GM12878 (cell line): Measurements from ENCODE around the gene TADA1. TPM values are rescaled to one million over a fixed set of nuclear protein-coding genes. Genes with fewer than 3 reads are reported as not detected.
A peak's percentile ranks its signal among the peaks of the same experiment; 100 is the strongest.
"Not testable (repeated sequence)": the region's sequence is repeated elsewhere in the genome, so short reads cannot be mapped to it uniquely, and the experiment has no call there.

Experiments
- ATAC-seq: fragments of 200-7000 bp; cut with Tn5 transposase; 3 replicates; pipeline ENCODE4 v1.9.1; 2020; ENCODE audit warnings: mild to moderate bottlenecking, moderate library complexity
- BruUV-seq: library from RNA; stranded (reverse); fragments of 400-500 nt; replicated peaks from 2 replicates; lab custom pipeline; 2021; lab: Mats Ljungman, UMichigan
- CTCF ChIA-PET: fragments of 300-600 bp; sonication (Branson Sonifier 250); formaldehyde crosslinking; extraction: SDS; loops from one replicate; lab custom pipeline; 2021; ENCODE audit warnings: inconsistent platforms; lab: Yijun Ruan, JAX
- POLR2A ChIA-PET: fragments of 350-600 bp; formaldehyde crosslinking; extraction: SDS; loops from one replicate; lab custom pipeline; 2021; ENCODE audit warnings: inconsistent platforms; lab: Charles Lee
- RAD21 ChIA-PET: fragments of 300-600 bp; sonication (Branson Sonifier 250); formaldehyde crosslinking; loops from one replicate; lab custom pipeline; 2023; ENCODE audit warnings: antibody characterized with exemption; ENCODE audit not compliant: unreplicated experiment; lab: Charles Lee
- SMC1A ChIA-PET: fragments of 300-600 bp; sonication (Branson Sonifier 250); formaldehyde crosslinking; loops from one replicate; lab custom pipeline; 2023; ENCODE audit not compliant: unreplicated experiment, uncharacterized antibody; lab: Charles Lee
- DNase-seq: peaks from one replicate; pipeline ENCODE4 v3.0.0-alpha.2; 2011; ENCODE audit warnings: low read depth, low spot score
- FAIRE-seq: peaks from 3 replicates; lab custom pipeline; 2011; peaks lifted over from hg19 to GRCh38; lab: Jason Lieb, UNC
- H2AFZ ChIP-seq: 2 replicates; pipeline ENCODE4 v1.6.0; 2011; ENCODE audit warnings: low read depth, low read length, control low read depth; ENCODE audit not compliant: control insufficient read depth
- H3K27ac ChIP-seq: 2 replicates; pipeline ENCODE4 v1.5.1; 2011; ENCODE audit warnings: control low read depth; ENCODE audit not compliant: control insufficient read depth, insufficient read depth
- H3K27me3 ChIP-seq, 2 experiments: replicated peaks in 1 of 2; 2 replicates each; pipeline versions ENCODE4 v1.6.0 to v1.6.1; 2011; ENCODE audit warnings: low read length in 1 of 2; ENCODE audit not compliant: control insufficient read depth in 2 of 2, insufficient read depth in 2 of 2
- H3K36me3 ChIP-seq, 2 experiments: 2 replicates each; pipeline ENCODE4 v1.5.1; 2011; ENCODE audit warnings: low read length in 1 of 2; ENCODE audit not compliant: control insufficient read depth in 2 of 2, insufficient read depth in 2 of 2
- H3K4me1 ChIP-seq: 2 replicates; pipeline ENCODE4 v1.6.1; 2011; ENCODE audit warnings: mild to moderate bottlenecking, low read length, moderate library complexity, mixed read lengths; ENCODE audit not compliant: control insufficient read depth, insufficient read depth
- H3K4me2 ChIP-seq: 2 replicates; pipeline ENCODE4 v1.6.0; 2011; ENCODE audit warnings: control low read depth; ENCODE audit not compliant: control insufficient read depth, insufficient read depth
- H3K4me3 ChIP-seq: fragments of 200-600 bp; sonication (generic); 2 replicates; pipeline ENCODE4 v1.5.1; 2016
- H3K79me2 ChIP-seq: 2 replicates; pipeline ENCODE4 v1.6.0; 2011; ENCODE audit warnings: low read length; ENCODE audit not compliant: control insufficient read depth, insufficient read depth
- H3K9ac ChIP-seq: 2 replicates; pipeline ENCODE4 v1.8.0; 2011; ENCODE audit warnings: low read length, control low read depth, mixed read lengths; ENCODE audit not compliant: control insufficient read depth, insufficient read depth
- H3K9me3 ChIP-seq: replicated peaks from 3 replicates; pipeline ENCODE4 v1.5.1; 2011; ENCODE audit warnings: mild to moderate bottlenecking, low read length; ENCODE audit not compliant: control insufficient read depth, insufficient read depth
- H4K20me1 ChIP-seq: 2 replicates; pipeline ENCODE4 v1.6.0; 2011; ENCODE audit not compliant: control insufficient read depth, insufficient read depth
- ASH2L ChIP-seq: fragments of 300-600, 200-600 bp; sonication (generic); IDR thresholded peaks from 2 replicates; pipeline ENCODE4 v1.6.1; 2017; ENCODE audit warnings: low read depth, mild to moderate bottlenecking, borderline replicate concordance
- CHD1 ChIP-seq: IDR thresholded peaks from 2 replicates; pipeline ENCODE4 v1.6.1; 2012; ENCODE audit warnings: low read depth, low read length, improper control_type of control experiment
- CHD2 ChIP-seq: IDR thresholded peaks from 2 replicates; pipeline ENCODE4 v1.6.1; 2011; ENCODE audit warnings: low read depth, low read length, improper control_type of control experiment, borderline replicate concordance
- EP300 ChIP-seq, 2 experiments: fragments of 150-350 bp in 1 of 2; IDR thresholded peaks; 2 replicates each; pipeline ENCODE4 v1.6.1; 2011 to 2012; ENCODE audit warnings: low read depth in 2 of 2, low read length in 2 of 2, borderline replicate concordance in 1 of 2, improper control_type of control experiment in 1 of 2, inconsistent platforms in 1 of 2; ENCODE audit not compliant: control insufficient read depth in 1 of 2
- ETV6 ChIP-seq, 2 experiments: fragments of 450-650 bp in 1 of 2; IDR thresholded peaks in 1 of 2; conservative IDR thresholded peaks in 1 of 2; 2 replicates each; pipeline ENCODE4 v1.6.1; 2014; ENCODE audit warnings: antibody characterized with exemption in 1 of 2, borderline replicate concordance in 1 of 2, low read depth in 1 of 2, mild to moderate bottlenecking in 1 of 2, moderate library complexity in 1 of 2
- NFXL1 ChIP-seq: fragments of 450-650 bp; IDR thresholded peaks from 2 replicates; pipeline ENCODE4 v1.6.1; 2017; ENCODE audit warnings: antibody characterized with exemption, mild to moderate bottlenecking, borderline replicate concordance
- NFYB ChIP-seq: IDR thresholded peaks from 2 replicates; pipeline ENCODE4 v1.6.1; 2011; ENCODE audit warnings: low read depth, mild to moderate bottlenecking, low read length, improper control_type of control experiment, moderate library complexity; ENCODE audit not compliant: insufficient read depth
- PML ChIP-seq: IDR thresholded peaks from 2 replicates; pipeline ENCODE4 v1.6.1; 2012; ENCODE audit warnings: low read length, inconsistent platforms
- SMARCA5 ChIP-seq: fragments of 450-650 bp; IDR thresholded peaks from 2 replicates; pipeline ENCODE4 v1.6.1; 2017; ENCODE audit warnings: mild to moderate bottlenecking
- SUPT20H ChIP-seq: IDR thresholded peaks from 2 replicates; pipeline ENCODE4 v1.6.1; 2011; ENCODE audit warnings: low read depth, mild to moderate bottlenecking, low read length, moderate library complexity, borderline replicate concordance; ENCODE audit not compliant: control insufficient read depth
- TBL1XR1 ChIP-seq: IDR thresholded peaks from 2 replicates; pipeline ENCODE4 v1.6.1; 2012; ENCODE audit warnings: low read depth, low read length, improper control_type of control experiment
- TCF3 ChIP-seq: IDR thresholded peaks from 2 replicates; pipeline ENCODE4 v1.6.1; 2012; ENCODE audit warnings: low read depth, mild to moderate bottlenecking, low read length, borderline replicate concordance; ENCODE audit not compliant: insufficient read depth
- ZNF384 ChIP-seq: IDR thresholded peaks from 2 replicates; pipeline ENCODE4 v1.6.1; 2012; ENCODE audit warnings: low read depth, mild to moderate bottlenecking, low read length, improper control_type of control experiment, borderline replicate concordance
- WGBS: methylation state at CpG from one replicate; pipeline ENCODE4 v1.1.6; 2016; ENCODE audit warnings: low lambda C conversion rate; ENCODE audit not compliant: insufficient replicate concordance, insufficient coverage; ENCODE audit errors: missing lambda C conversion rate; 5-methylcytosine and 5-hydroxymethylcytosine counted together
- in situ Hi-C: fragments of 300-500 bp; cut with MboI; formaldehyde crosslinking; loops from 9 replicates; pipeline ENCODE4 v1.14.3; 2018; ENCODE audit warnings: mixed read lengths
- intact Hi-C: fragments of 100-400 bp; cut with micrococcal nuclease; formaldehyde crosslinking; loops from one replicate; pipeline ENCODE4 v1.14.2; 2022; ENCODE audit not compliant: unreplicated experiment
- polyA plus RNA-seq, 11 experiments: library from polyadenylated mRNA; depleted of rRNA in 4 of 11; unstranded in 6 of 11; stranded (reverse) in 5 of 11; fragments of >200 nt; fragmentation: Nextera tagmentation in 4 of 11; fragmentation: Illumina TruSeq in 1 of 11; extraction: Ambion mirVana in 4 of 11; extraction: Trizol in 1 of 11; gene quantifications; 1 replicate in 1 of 11; 2 replicates in 10 of 11; pipeline versions ENCODE4 v1.2.1 to v1.2.3, GENCODE V29; 2011 to 2016; ENCODE audit warnings: inconsistent platforms in 2 of 11, missing spikeins in 2 of 11, low read depth in 1 of 11
- total RNA-seq, 4 experiments: library from RNA; depleted of rRNA in 3 of 4; stranded (reverse); fragments of >200 nt in 3 of 4; fragmentation: Illumina TruSeq in 1 of 4; extraction: Trizol in 1 of 4; gene quantifications; 2 replicates each; pipeline versions ENCODE4 v1.2.1 to v1.2.3, GENCODE V29; 2013 to 2021

Gene TADA1
- total and polyA plus RNA-seq, 10 of the 15 experiments (the other 5 are each of a cell fraction or from before 2014, with no cell fraction given): 15.2 to 38.6 (median 26.5) TPM

DNA sequence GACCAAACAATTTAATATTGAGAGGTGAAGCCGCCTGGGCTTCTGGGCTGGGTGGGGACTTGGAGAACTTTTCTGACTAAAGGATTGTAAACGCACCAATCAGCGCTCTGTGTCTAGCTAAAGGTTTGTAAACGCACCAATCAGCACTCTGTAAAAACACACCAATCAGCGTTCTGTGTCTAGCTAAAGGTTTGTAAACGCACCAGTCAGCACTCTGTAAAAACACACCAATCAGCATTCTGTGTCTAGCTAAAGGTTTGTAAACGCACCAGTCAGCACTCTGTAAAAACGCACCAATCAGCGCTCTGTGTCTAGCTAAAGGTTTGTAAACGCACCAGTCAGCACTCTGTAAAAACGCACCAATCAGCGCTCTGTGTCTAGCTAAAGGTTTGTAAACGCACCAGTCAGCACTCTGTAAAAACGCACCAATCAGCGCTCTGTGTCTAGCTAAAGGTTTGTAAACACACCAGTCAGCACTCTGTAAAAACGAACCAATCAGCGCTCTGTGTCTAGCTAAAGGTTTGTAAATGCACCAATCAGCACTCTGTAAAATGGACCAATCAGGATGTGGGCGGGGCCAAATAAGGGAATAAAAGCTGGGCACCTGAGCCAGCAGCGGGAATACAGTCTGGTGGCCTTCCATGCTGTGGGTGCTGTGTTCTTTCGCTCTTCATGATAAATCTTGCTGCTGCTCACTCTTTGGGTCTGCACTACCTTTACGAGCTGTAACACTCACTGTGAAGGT is 2.3 kb upstream of the TADA1 start:
- H3K9me3 ChIP-seq, H3K4me1 ChIP-seq, BruUV-seq, FAIRE-seq, H3K9ac ChIP-seq, H3K27me3 ChIP-seq, H3K36me3 ChIP-seq, DNase-seq, intact Hi-C loops, H3K4me2 ChIP-seq, in situ Hi-C loops, H3K4me3 ChIP-seq, POLR2A ChIA-PET, H4K20me1 ChIP-seq, H2AFZ ChIP-seq, H3K27ac ChIP-seq, ATAC-seq: not testable (repeated sequence)
- ChIA-PET RAD21 (interaction anchor here (0.7 to 1.2 kb wide), 3 partner anchors 31 to 275 kb away, joined by 3 to 4 read pairs (median 3); no protein-coding TSS in a partner anchor), SMC1A (interaction anchor here (1.1 kb wide), 1 partner anchor 181 kb away, joined by 4 read pairs; no protein-coding TSS in a partner anchor), CTCF (interaction anchor here (0.9 kb wide), 1 partner anchor 181 kb away, joined by 3 read pairs; no protein-coding TSS in a partner anchor)
- 0 out of 2 replicates have a peak, but pooled peaks have one; percentile 7 for TF ChIP-seq NFYB
- H3K79me2 ChIP-seq: peaks cover 25% of the 10 kb centered on the region
- WGBS: 93% methylated on average over 21 of the region's 21 CpGs

DNA sequence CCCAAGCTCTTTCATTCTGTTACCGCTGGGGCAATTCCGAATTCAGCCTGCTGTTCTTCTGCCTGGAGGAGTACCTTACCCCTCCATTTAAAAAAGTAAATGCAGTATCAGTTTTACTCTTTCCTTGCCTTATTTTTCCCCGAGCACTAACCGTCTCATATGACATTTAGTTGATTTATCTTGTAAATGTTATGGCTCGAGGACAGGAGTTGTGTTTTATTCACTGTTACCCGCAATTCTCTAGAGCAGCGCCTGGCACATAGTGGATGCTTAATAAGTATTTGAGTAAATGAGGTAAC is 425 bp upstream of the TADA1 start:
- FAIRE-seq (no peak), DNase-seq (no peak), ATAC-seq (no peak)
- ChIA-PET POLR2A (interaction anchor here (1.3 to 1.5 kb wide), 2 partner anchors 12 to 36 kb away, joined by 4 to 10 read pairs; partner anchors contain the start of gene POGK), SMC1A (interaction anchor here (0.7 to 1.1 kb wide), 2 partner anchors 182 to 183 kb away, joined by 3 read pairs; no protein-coding TSS in a partner anchor), CTCF (interaction anchor here (0.6 to 2.1 kb wide), 6 partner anchors 21 to 343 kb away, joined by 3 to 10 read pairs (median 4); no protein-coding TSS in a partner anchor), RAD21 (interaction anchor here (1.1 to 1.6 kb wide), 3 partner anchors 34 to 344 kb away, joined by 8 to 11 read pairs (median 10); partner anchors contain the start of genes POGK and POU2F1)
- Histone ChIP-seq H3K4me2 (peak overlapping the region; percentile 88), H3K4me3 (peak overlapping the region; percentile 63), H2AFZ (peak overlapping the region; percentile 96), H3K9me3 (no peaks in the 10 kb centered on the region), H3K27ac (peak overlapping the region; percentile 13; the same call in 1 of the 2 replicates), H3K9ac (peak overlapping the region; percentile 68), H3K79me2 (peaks cover 37% of the 10 kb centered on the region), H3K4me1 (peaks cover 5% of the 10 kb centered on the region; the same call in 1 of the 2 replicates), H3K27me3 (no peaks in the 10 kb centered on the region), H3K36me3 (no peaks in the 10 kb centered on the region; a peak in 1 of 4 replicates), H4K20me1 (no peaks in the 10 kb centered on the region)
- WGBS: under 1% methylated on average over 7 of the region's 7 CpGs
- intact Hi-C loops: no loop called here
- in situ Hi-C loops: no loop called here
- BruUV-seq: no TSS peak
- no peak for TF ChIP-seq ZNF384
- peak; percentile 6; the same call in 1 of the 2 replicates for TF ChIP-seq CHD2
- no peak for TF ChIP-seq NFXL1
- no peak for TF ChIP-seq CHD1
- 0 out of 2 replicates have a peak, but pooled peaks have one; percentile 1 for TF ChIP-seq TBL1XR1
- TF ChIP-seq EP300 (IDR thresholded peaks at IDR 0.05; ENCODE audit: borderline replicate concordance in 1 of 2, control insufficient read depth in 1 of 2, low read depth in 2 of 2, low read length in 2 of 2): 0 out of 4 replicates have a peak, but pooled peaks of 1 of the 2 experiments have one; percentile 6
- no peak for TF ChIP-seq ASH2L
- peak; percentile 69; the same call in 1 of the 2 replicates for TF ChIP-seq PML
- no peak for TF ChIP-seq ETV6 (conservative IDR thresholded peaks at IDR 0.05 in 1 of 2, IDR thresholded peaks at IDR 0.05 in 1 of 2; ENCODE audit: borderline replicate concordance in 1 of 2, low read depth in 1 of 2)
- TF ChIP-seq TCF3: no peak
- no peak for TF ChIP-seq SUPT20H
- TF ChIP-seq SMARCA5: no peak
